IMR-90 (cell line): ENCODE results near the gene MMP24. TPM values are rescaled to one million over a fixed set of nuclear protein-coding genes. Genes with fewer than 3 reads are reported as not detected.

Experiments used
- ATAC-seq: fragments of 200-7000 bp; cut with Tn5 transposase; 2 replicates; pipeline ENCODE4 v1.9.1; 2020; ENCODE audit warnings: low read depth, mild to moderate bottlenecking, moderate library complexity
- BruUV-seq: library from RNA; stranded (reverse); fragments of 400-500 nt; replicated peaks from 2 replicates; lab custom pipeline; 2021; lab: Mats Ljungman, UMichigan
- CTCF ChIA-PET: fragments of 300-600 bp; formaldehyde crosslinking; extraction: SDS; loops from one replicate; lab custom pipeline; 2021; ENCODE audit warnings: antibody characterized with exemption; lab: Yijun Ruan, JAX
- POLR2A ChIA-PET: fragments of 300-600 bp; sonication (Branson Sonifier 250); formaldehyde crosslinking; loops from one replicate; lab custom pipeline; 2022; ENCODE audit warnings: antibody characterized with exemption; ENCODE audit not compliant: unreplicated experiment; lab: Charles Lee
- DNase-seq: peaks from one replicate; pipeline ENCODE4 v3.0.0; 2013
- H2AFZ ChIP-seq: replicated peaks from 2 replicates; pipeline ENCODE3; 2013; ENCODE audit warnings: low read length, mild to moderate bottlenecking; ENCODE audit not compliant: poor library complexity
- H2AK5ac ChIP-seq: 2 replicates; pipeline ENCODE4 v1.6.1; 2013; ENCODE audit warnings: low read depth, low read length, inconsistent platforms
- H2AK9ac ChIP-seq: replicated peaks from 2 replicates; pipeline ENCODE3; 2013; ENCODE audit warnings: mild to moderate bottlenecking, low read depth, low read length, moderate library complexity; ENCODE audit not compliant: poor library complexity
- H2BK120ac ChIP-seq: 2 replicates; pipeline ENCODE4 v1.6.1; 2013; ENCODE audit warnings: low read depth, low read length, inconsistent platforms
- H2BK15ac ChIP-seq: 3 replicates; pipeline ENCODE4 v1.6.1; 2013; ENCODE audit warnings: low read depth, low read length, inconsistent platforms
- H2BK20ac ChIP-seq: 2 replicates; pipeline ENCODE4 v1.6.1; 2013; ENCODE audit warnings: low read depth, mild to moderate bottlenecking, inconsistent platforms, low read length, moderate library complexity
- H2BK5ac ChIP-seq: 2 replicates; pipeline ENCODE4 v1.6.1; 2013; ENCODE audit warnings: mild to moderate bottlenecking, low read depth, low read length, inconsistent platforms; ENCODE audit not compliant: poor library complexity, severe bottlenecking
- H3K14ac ChIP-seq: replicated peaks from 2 replicates; pipeline ENCODE4 v1.6.1; 2013; ENCODE audit warnings: low read depth, low read length, inconsistent platforms
- H3K18ac ChIP-seq: 2 replicates; pipeline ENCODE4 v1.6.1; 2013; ENCODE audit warnings: low read depth, low read length, control low read depth
- H3K23ac ChIP-seq: 2 replicates; pipeline ENCODE4 v1.6.1; 2013; ENCODE audit warnings: low read depth, low read length, inconsistent platforms
- H3K27ac ChIP-seq: 2 replicates; pipeline ENCODE4 v1.5.1; 2013; ENCODE audit warnings: mild to moderate bottlenecking, control low read depth, low read length; ENCODE audit not compliant: insufficient read depth
- H3K27me3 ChIP-seq: 2 replicates; pipeline ENCODE4 v1.6.1; 2013; ENCODE audit warnings: low read length; ENCODE audit not compliant: control insufficient read depth, insufficient read depth
- H3K36me3 ChIP-seq: 2 replicates; pipeline ENCODE4 v1.6.1; 2013; ENCODE audit warnings: low read length, mixed read lengths; ENCODE audit not compliant: control insufficient read depth, insufficient read depth
- H3K4ac ChIP-seq: 2 replicates; pipeline ENCODE4 v1.6.1; 2013; ENCODE audit warnings: low read depth, low read length, inconsistent platforms
- H3K4me1 ChIP-seq: 2 replicates; pipeline ENCODE4 v1.6.1; 2013; ENCODE audit warnings: low read length, mixed read lengths; ENCODE audit not compliant: control insufficient read depth, insufficient read depth
- H3K4me2 ChIP-seq: 2 replicates; pipeline ENCODE4 v1.6.1; 2013; ENCODE audit warnings: low read depth, mild to moderate bottlenecking, control low read depth, low read length, moderate library complexity
- H3K4me3 ChIP-seq: 2 replicates; pipeline ENCODE4 v1.5.1; 2013; ENCODE audit warnings: low read depth, mild to moderate bottlenecking, control low read depth, low read length, moderate library complexity; ENCODE audit not compliant: insufficient read depth
- H3K56ac ChIP-seq: 2 replicates; pipeline ENCODE4 v1.6.1; 2013; ENCODE audit warnings: low read length, inconsistent platforms; ENCODE audit not compliant: insufficient read depth; ENCODE audit errors: extremely low read depth
- H3K79me1 ChIP-seq, 2 experiments: 2 replicates each; pipeline ENCODE4 v1.6.1; 2013; ENCODE audit warnings: low read length in 2 of 2, inconsistent platforms in 1 of 2, low read depth in 1 of 2
- H3K9ac ChIP-seq: 2 replicates; pipeline ENCODE4 v1.6.1; 2013; ENCODE audit warnings: low read depth, low read length, control low read depth
- H3K9me1 ChIP-seq: 2 replicates; pipeline ENCODE4 v1.6.1; 2013; ENCODE audit warnings: low read length, inconsistent platforms; ENCODE audit not compliant: insufficient read depth
- H3K9me3 ChIP-seq: 2 replicates; pipeline ENCODE4 v1.6.1; 2013; ENCODE audit warnings: low read length; ENCODE audit not compliant: control insufficient read depth, insufficient read depth
- H4K20me1 ChIP-seq: 2 replicates; pipeline ENCODE4 v1.6.1; 2013; ENCODE audit warnings: low read length, inconsistent platforms; ENCODE audit not compliant: insufficient read depth
- H4K5ac ChIP-seq: 2 replicates; pipeline ENCODE4 v1.6.1; 2013; ENCODE audit warnings: mild to moderate bottlenecking, low read depth, low read length, control low read depth
- H4K8ac ChIP-seq, 2 experiments: 2 replicates each; pipeline ENCODE4 v1.6.1; 2013; ENCODE audit warnings: low read depth in 2 of 2, low read length in 2 of 2, control low read depth in 1 of 2, inconsistent platforms in 1 of 2
- H4K91ac ChIP-seq: 2 replicates; pipeline ENCODE4 v1.6.1; 2013; ENCODE audit warnings: low read depth, low read length, inconsistent platforms; ENCODE audit not compliant: insufficient read depth
- BHLHE40 ChIP-seq: fragments of 150-350 bp; IDR thresholded peaks from 2 replicates; pipeline ENCODE4 v1.6.1; 2016; ENCODE audit warnings: mild to moderate bottlenecking, low read depth, low read length
- CEBPB ChIP-seq: IDR thresholded peaks from 2 replicates; pipeline ENCODE4 v1.6.1; 2012; ENCODE audit warnings: low read depth, low read length, improper control_type of control experiment
- CHD1 ChIP-seq: IDR thresholded peaks from 2 replicates; pipeline ENCODE4 v1.6.1; 2012; ENCODE audit warnings: low read depth, low read length, improper control_type of control experiment
- CTCF ChIP-seq: conservative IDR thresholded peaks from 2 replicates; pipeline ENCODE4 v1.5.1; 2012; ENCODE audit warnings: mild to moderate bottlenecking, low read depth, low read length, improper control_type of control experiment
- ELK1 ChIP-seq: fragments of 150-350 bp; IDR thresholded peaks from 2 replicates; pipeline ENCODE4 v1.6.1; 2016; ENCODE audit warnings: low read depth, mild to moderate bottlenecking, low read length, moderate library complexity, borderline replicate concordance
- FOS ChIP-seq: fragments of 150-350 bp; IDR thresholded peaks from 2 replicates; pipeline ENCODE4 v1.6.1; 2016; ENCODE audit warnings: low read depth, low read length
- MAFK ChIP-seq: IDR thresholded peaks from 2 replicates; pipeline ENCODE4 v1.6.1; 2012; ENCODE audit warnings: low read depth, low read length, improper control_type of control experiment
- MAZ ChIP-seq: IDR thresholded peaks from 2 replicates; pipeline ENCODE4 v1.6.1; 2012; ENCODE audit warnings: low read depth, mild to moderate bottlenecking, low read length, improper control_type of control experiment, moderate library complexity, borderline replicate concordance
- MXI1 ChIP-seq: IDR thresholded peaks from 2 replicates; pipeline ENCODE4 v1.6.1; 2012; ENCODE audit warnings: low read depth, mild to moderate bottlenecking, low read length, moderate library complexity, borderline replicate concordance
- NFE2L2 ChIP-seq: fragments of 150-350 bp; IDR thresholded peaks from 2 replicates; pipeline ENCODE4 v1.6.1; 2016; ENCODE audit warnings: low read depth, mild to moderate bottlenecking, low read length
- POLR2A ChIP-seq: IDR thresholded peaks from 2 replicates; pipeline ENCODE4 v1.6.1; 2012; ENCODE audit warnings: mild to moderate bottlenecking, low read depth, low read length
- RAD21 ChIP-seq: IDR thresholded peaks from 2 replicates; pipeline ENCODE4 v1.6.1; 2012; ENCODE audit warnings: low read length, improper control_type of control experiment
- RCOR1 ChIP-seq: IDR thresholded peaks from 2 replicates; pipeline ENCODE4 v1.6.1; 2012; ENCODE audit warnings: mild to moderate bottlenecking, low read length, improper control_type of control experiment; ENCODE audit not compliant: insufficient replicate concordance
- RFX5 ChIP-seq: IDR thresholded peaks from 2 replicates; pipeline ENCODE4 v1.8.0; 2012; ENCODE audit warnings: low read depth, mild to moderate bottlenecking, low read length, moderate library complexity
- SMC3 ChIP-seq: fragments of 150-350 bp; IDR thresholded peaks from 2 replicates; pipeline ENCODE4 v1.6.1; 2016; ENCODE audit warnings: low read depth, mild to moderate bottlenecking, antibody characterized with exemption, low read length, moderate library complexity
- USF2 ChIP-seq: fragments of 150-350 bp; IDR thresholded peaks from 2 replicates; pipeline ENCODE4 v1.6.1; 2017; ENCODE audit warnings: mild to moderate bottlenecking, antibody characterized with exemption, low read length, low read depth
- WGBS, 2 experiments: methylation state at CpG; one replicate each; pipeline versions ENCODE4 v1.1.5 to v1.1.7; 2013; ENCODE audit warnings: missing lambda C conversion rate in 2 of 2; ENCODE audit not compliant: insufficient read length in 1 of 2; ENCODE audit errors: extremely low coverage in 2 of 2; 5-methylcytosine and 5-hydroxymethylcytosine counted together
- dilution Hi-C: fragments of 300-500 bp; cut with HindIII; formaldehyde crosslinking; loops from one replicate; pipeline ENCODE4 v1.14.3; 2018; ENCODE audit warnings: low sequenced_read_pairs; ENCODE audit not compliant: unreplicated experiment
- in situ Hi-C: fragments of 300-500 bp; cut with MboI; formaldehyde crosslinking; loops from 3 replicates; pipeline ENCODE4 v1.14.3; 2019; ENCODE audit warnings: low sequenced_read_pairs, inconsistent platforms, mixed read lengths
- intact Hi-C: fragments of 100-400 bp; cut with micrococcal nuclease; formaldehyde crosslinking; loops from 2 replicates; pipeline ENCODE4 v1.10.0; 2022
- polyA plus RNA-seq, 3 experiments: library from polyadenylated mRNA; depleted of rRNA; stranded (reverse); fragments of >200 nt; gene quantifications; 2 replicates each; pipeline ENCODE4 v1.2.3, GENCODE V29; 2012; ENCODE audit warnings: low replicate concordance in 1 of 3
- total RNA-seq: library from RNA; depleted of rRNA; stranded (reverse); fragments of >200 nt; gene quantifications from 2 replicates; pipeline ENCODE4 v1.2.3, GENCODE V29; 2012

The MMP24 gene
- total and polyA plus RNA-seq, 2 of the 4 experiments (the other 2 are of a cell fraction), result 0.36 to 0.79 TPM

- dilution Hi-C loops, result no loop called here
These were observed 55.1 kb downstream of the MMP24 start for GRCh38 chr20:35281506-35282101.

More at GRCh38 chr20:35281506-35282101, 55.1 kb downstream of the MMP24 start:
- no peak overlapping the region for H4K5ac ChIP-seq
- CTCF ChIA-PET, result no interaction called here
- H3K4me1 ChIP-seq, result peaks cover 7% of the 10 kb centered on the region
- no peak overlapping the region for H3K4me3 ChIP-seq
- H3K23ac ChIP-seq, result no peak overlapping the region
- H2AFZ ChIP-seq, result no peak overlapping the region
- no peak overlapping the region for H4K8ac ChIP-seq
- intact Hi-C loops, result no loop called here
- no peak overlapping the region for H2AK9ac ChIP-seq
- no peak overlapping the region for H3K14ac ChIP-seq
- no peak overlapping the region for H2AK5ac ChIP-seq
- DNase-seq (no peak), ATAC-seq (no peak)
- no peak overlapping the region for H3K56ac ChIP-seq
- H4K20me1 ChIP-seq, result peaks cover 4% of the 10 kb centered on the region
- WGBS, 2 experiments, result no CpG with 5 or more reads among the region's 10 CpGs
- no peaks in the 10 kb centered on the region for H3K9me3 ChIP-seq
- H3K27ac ChIP-seq, result no peak overlapping the region
- no peak overlapping the region for H2BK120ac ChIP-seq
- TF ChIP-seq ELK1 (no peak), CTCF (no peak), MAZ (no peak), RCOR1 (no peak), RFX5 (no peak), CEBPB (no peak), FOS (no peak), BHLHE40 (no peak), POLR2A (no peak), CHD1 (no peak), MAFK (no peak), USF2 (no peak), SMC3 (no peak), MXI1 (no peak), NFE2L2 (no peak), RAD21 (no peak)
- no peak overlapping the region for H3K9ac ChIP-seq
- POLR2A ChIA-PET, result interaction anchor here (1.6 kb wide), 1 partner anchor 26 kb away, joined by 3 read pairs; no protein-coding TSS in a partner anchor
- no peaks in the 10 kb centered on the region for H3K27me3 ChIP-seq
- H2BK15ac ChIP-seq, result no peak overlapping the region
- H2BK20ac ChIP-seq, result no peak overlapping the region
- no peak overlapping the region for H2BK5ac ChIP-seq
- no TSS peak for BruUV-seq
- no peak overlapping the region for H3K18ac ChIP-seq
- no peak overlapping the region for H3K4ac ChIP-seq
- H4K91ac ChIP-seq, result no peak overlapping the region
- peaks cover 29% of the 10 kb centered on the region for H3K36me3 ChIP-seq
- in situ Hi-C loops, result no loop called here
- H3K4me2 ChIP-seq, result no peak overlapping the region
- H3K9me1 ChIP-seq, result peaks cover 9% of the 10 kb centered on the region
- H3K79me1 ChIP-seq, result peaks cover 12 to 76% of the 10 kb centered on the region in 2 experiments
